K562 (cell line): ENCODE data around the gene SHISAL1. TPM values are rescaled to one million over a fixed set of nuclear protein-coding genes. Genes with fewer than 3 reads are reported as not detected.

Source experiments
- ATAC-seq: fragments of 200-7000 bp; cut with Tn5 transposase; 3 replicates; pipeline ENCODE4 v1.9.1; 2020; ENCODE audit warnings: moderate library complexity
- BruUV-seq: library from RNA; stranded (reverse); fragments of 400-500 nt; replicated peaks from 2 replicates; lab custom pipeline; 2021; lab: Mats Ljungman, UMichigan
- CTCF ChIA-PET: fragments of 300-600 bp; formaldehyde crosslinking; extraction: SDS; loops from one replicate; lab custom pipeline; 2021; ENCODE audit warnings: low intra/inter-chr PET ratio; lab: Yijun Ruan, JAX
- POLR2A ChIA-PET: fragments of 300-600, 350-650 bp; sonication (Branson Sonifier 250); formaldehyde crosslinking; extraction: SDS; loops from one replicate; lab custom pipeline; 2021; ENCODE audit warnings: antibody characterized with exemption, inconsistent platforms; lab: Yijun Ruan, JAX
- DNase-seq, 4 experiments: peaks; one replicate each; pipeline versions ENCODE4 v3.0.0 to v3.0.0-alpha.2; 2011 to 2018; ENCODE audit warnings: low spot score in 3 of 4, mixed read lengths in 3 of 4; ENCODE audit errors: extremely low read depth in 1 of 4
- FAIRE-seq: peaks from 2 replicates; lab custom pipeline; 2011; peaks lifted over from hg19 to GRCh38; lab: Jason Lieb, UNC
- H2AFZ ChIP-seq: 2 replicates; pipeline ENCODE4 v1.6.0; 2011; ENCODE audit warnings: low read depth, low read length, control low read depth, inconsistent platforms
- H3K27ac ChIP-seq: fragments of 200-600 bp; 3 replicates; pipeline ENCODE4 v1.8.0; 2011; ENCODE audit warnings: low read depth, mild to moderate bottlenecking, control low read depth, inconsistent platforms, low read length, moderate library complexity, mixed read lengths; ENCODE audit errors: extremely low read depth
- H3K27me3 ChIP-seq, 2 experiments: fragments of 300-600 bp in 1 of 2; 2 replicates in 1 of 2; 3 replicates in 1 of 2; pipeline versions ENCODE4 v1.6.0 to v1.8.0; 2011; ENCODE audit warnings: inconsistent platforms in 2 of 2, low read length in 2 of 2, mild to moderate bottlenecking in 1 of 2, mixed read lengths in 1 of 2, moderate library complexity in 1 of 2; ENCODE audit not compliant: control insufficient read depth in 2 of 2, insufficient read depth in 2 of 2
- H3K36me3 ChIP-seq: fragments of 300-600 bp; 3 replicates; pipeline ENCODE4 v1.8.0; 2011; ENCODE audit warnings: mild to moderate bottlenecking, low read length, inconsistent platforms; ENCODE audit not compliant: control insufficient read depth, insufficient read depth
- H3K4me1 ChIP-seq, 2 experiments: fragments of 200-600 bp in 1 of 2; replicated peaks in 1 of 2; 2 replicates in 1 of 2; 3 replicates in 1 of 2; pipeline versions ENCODE4 v1.5.1 to v1.8.0; 2011; ENCODE audit warnings: inconsistent platforms in 2 of 2, low read length in 2 of 2, mild to moderate bottlenecking in 1 of 2, mixed read lengths in 1 of 2, moderate library complexity in 1 of 2; ENCODE audit not compliant: control insufficient read depth in 2 of 2, insufficient read depth in 2 of 2
- H3K4me2 ChIP-seq: 2 replicates; pipeline ENCODE4 v1.6.1; 2011; ENCODE audit warnings: low read length, control low read depth, inconsistent platforms, mixed read lengths; ENCODE audit not compliant: insufficient read depth
- H3K4me3 ChIP-seq: fragments of 200-600 bp; sonication (generic), shearing (Covaris generic); 2 replicates; pipeline ENCODE4 v1.5.1; 2016; ENCODE audit warnings: control low read depth, inconsistent platforms
- H3K79me2 ChIP-seq: fragments of 200-600 bp; 3 replicates; pipeline ENCODE4 v1.8.0; 2011; ENCODE audit warnings: low read length, inconsistent platforms; ENCODE audit not compliant: control insufficient read depth, insufficient read depth
- H3K9ac ChIP-seq, 2 experiments: 2 replicates each; pipeline versions ENCODE4 v1.6.0 to v1.6.1; 2011; ENCODE audit warnings: low read depth in 2 of 2, low read length in 2 of 2, control low read depth in 1 of 2, inconsistent platforms in 1 of 2, mild to moderate bottlenecking in 1 of 2, mixed read lengths in 1 of 2; ENCODE audit not compliant: insufficient read depth in 1 of 2
- H3K9me1 ChIP-seq: one replicate; pipeline ENCODE4 v1.6.0; 2011; ENCODE audit warnings: inconsistent platforms, mild to moderate bottlenecking, low read length, moderate library complexity; ENCODE audit not compliant: control insufficient read depth, insufficient read depth
- H3K9me3 ChIP-seq: replicated peaks from 2 replicates; pipeline ENCODE4 v1.5.1; 2011; ENCODE audit warnings: low read depth, low read length, inconsistent platforms; ENCODE audit not compliant: control insufficient read depth, insufficient read depth
- H4K20me1 ChIP-seq: replicated peaks from 2 replicates; pipeline ENCODE4 v1.6.1; 2011; ENCODE audit warnings: low read length, inconsistent platforms, mixed read lengths; ENCODE audit not compliant: control insufficient read depth, insufficient read depth
- CBFB ChIP-seq: sonication (generic); formaldehyde crosslinking; IDR thresholded peaks from 2 replicates; pipeline ENCODE4 v1.4.0; 2020; ENCODE audit warnings: mild to moderate bottlenecking, missing genetic modification reagents
- ELK1 ChIP-seq: sonication (generic); formaldehyde crosslinking; IDR thresholded peaks from 2 replicates; pipeline ENCODE4 v1.8.1; 2022; ENCODE audit warnings: missing genetic modification reagents
- MTA1 ChIP-seq: fragments of 450-650 bp; IDR thresholded peaks from 2 replicates; pipeline ENCODE4 v1.6.1; 2017; ENCODE audit warnings: borderline replicate concordance
- POLR2G ChIP-seq: fragments of 200-400 bp; formaldehyde crosslinking; IDR thresholded peaks from 2 replicates; pipeline ENCODE4 v1.6.1; 2017; ENCODE audit warnings: low read depth, mild to moderate bottlenecking, antibody characterized with exemption, low read length, moderate library complexity
- POLR2H ChIP-seq: IDR thresholded peaks from 2 replicates; pipeline ENCODE4 v1.6.1; 2016; ENCODE audit warnings: missing genetic modification characterization, low read depth, mild to moderate bottlenecking, control low read depth, missing compliant biosample characterization, moderate library complexity
- POU5F1 ChIP-seq: fragments of 150-350 bp; IDR thresholded peaks from 2 replicates; pipeline ENCODE4 v1.6.1; 2014; ENCODE audit warnings: borderline replicate concordance, low read length, low read depth, mild to moderate bottlenecking; ENCODE audit not compliant: partially characterized antibody
- SIN3A ChIP-seq, 2 experiments: fragments of 150-350 bp in 1 of 2; IDR thresholded peaks; 2 replicates each; pipeline ENCODE4 v1.6.1; 2011 to 2016; ENCODE audit warnings: borderline replicate concordance in 2 of 2, low read depth in 2 of 2, low read length in 2 of 2, mild to moderate bottlenecking in 2 of 2, moderate library complexity in 2 of 2; ENCODE audit not compliant: control insufficient read depth in 1 of 2
- WGBS: fragments of 100-300 bp; shearing (Covaris generic); methylation state at CpG from one replicate; pipeline ENCODE4 v1.1.6; 2016; ENCODE audit warnings: low coverage, mixed read lengths; ENCODE audit not compliant: insufficient coverage; ENCODE audit errors: missing lambda C conversion rate; 5-methylcytosine and 5-hydroxymethylcytosine counted together
- in situ Hi-C: fragments of 300-500 bp; cut with MboI; formaldehyde crosslinking; loops from 4 replicates; pipeline ENCODE4 v1.15.0; 2018; ENCODE audit warnings: inconsistent platforms, mixed read lengths
- intact Hi-C: fragments of 100-400 bp; cut with micrococcal nuclease; formaldehyde crosslinking; loops from 2 replicates; pipeline ENCODE4 v1.14.2; 2022
- polyA plus RNA-seq, 8 experiments: library from polyadenylated mRNA; depleted of rRNA in 4 of 8; stranded (reverse) in 5 of 8; unstranded in 3 of 8; fragments of >200 nt; fragmentation: Nextera tagmentation in 2 of 8; fragmentation: Illumina TruSeq in 1 of 8; extraction: Ambion mirVana in 2 of 8; extraction: Trizol in 1 of 8; gene quantifications; 2 replicates each; pipeline versions ENCODE4 v1.2.1 to v1.2.3, GENCODE V29; 2011 to 2014; ENCODE audit warnings: inconsistent platforms in 1 of 8, missing spikeins in 1 of 8
- total RNA-seq, 7 experiments: library from RNA; depleted of rRNA in 6 of 7; stranded (reverse); fragments of >200 nt in 6 of 7; fragmentation: Illumina TruSeq in 2 of 7; extraction: Trizol in 2 of 7; gene quantifications; 2 replicates each; pipeline versions ENCODE4 v1.2.1 to v1.2.3, GENCODE V29; 2011 to 2021; ENCODE audit warnings: low replicate concordance in 1 of 7
- TF ChIP-seq, protein P1 (sequence below): IDR thresholded peaks from 3 replicates; pipeline ENCODE4 v1.6.1; 2011; ENCODE audit warnings: borderline replicate concordance, mild to moderate bottlenecking, moderate library complexity; ENCODE audit not compliant: insufficient read length; ENCODE audit errors: extremely low read depth

The SHISAL1 gene
- total and polyA plus RNA-seq, 9 of the 15 experiments (the other 6 are each of a cell fraction or from before 2014, with no cell fraction given), result not detected

DNA sequence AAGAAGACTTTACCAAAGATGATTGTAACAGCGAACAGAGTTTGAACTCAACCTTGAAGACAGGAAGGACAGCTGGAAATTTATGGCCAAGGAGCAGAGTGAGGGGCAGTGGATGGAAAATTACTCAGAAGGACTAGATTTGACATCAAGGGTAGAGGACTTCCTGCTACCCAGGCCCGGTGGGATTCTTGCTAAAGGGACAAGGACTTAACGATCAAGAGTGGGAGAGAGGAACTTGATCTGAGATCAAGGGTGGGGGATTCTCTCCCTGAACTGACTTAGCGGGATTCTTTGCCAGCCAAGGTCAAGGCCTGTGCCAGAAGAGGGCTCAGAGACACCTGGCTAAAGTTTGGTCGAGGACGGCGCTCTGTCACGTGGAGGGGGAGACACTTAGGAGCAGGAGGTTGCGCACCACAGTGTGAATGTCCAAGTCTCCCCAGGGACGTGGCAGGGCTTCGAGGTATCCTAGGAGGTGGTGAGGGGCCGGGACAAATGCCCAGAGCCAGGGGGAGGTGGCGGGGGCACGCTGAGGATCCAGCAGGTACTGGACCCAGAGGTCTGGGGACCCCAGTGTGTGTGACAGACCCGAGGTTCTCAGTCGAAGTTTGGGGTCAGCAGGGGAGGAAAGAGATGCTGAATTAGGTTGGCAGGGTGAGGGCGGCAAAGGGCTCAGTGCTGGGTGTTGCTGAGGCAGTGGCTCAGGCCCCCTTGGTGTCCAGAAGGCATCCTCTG is 46.1 kb upstream of the SHISAL1 start:
- H3K9ac ChIP-seq, result no peak overlapping the region
- no peak overlapping the region for H3K4me2 ChIP-seq
- ATAC-seq (no peak), DNase-seq (no peak), FAIRE-seq (no peak)
- intact Hi-C loops, result no loop called here
- TF ChIP-seq MTA1, result no peak
- TF ChIP-seq POLR2G, result no peak
- TF ChIP-seq, protein P1, sequence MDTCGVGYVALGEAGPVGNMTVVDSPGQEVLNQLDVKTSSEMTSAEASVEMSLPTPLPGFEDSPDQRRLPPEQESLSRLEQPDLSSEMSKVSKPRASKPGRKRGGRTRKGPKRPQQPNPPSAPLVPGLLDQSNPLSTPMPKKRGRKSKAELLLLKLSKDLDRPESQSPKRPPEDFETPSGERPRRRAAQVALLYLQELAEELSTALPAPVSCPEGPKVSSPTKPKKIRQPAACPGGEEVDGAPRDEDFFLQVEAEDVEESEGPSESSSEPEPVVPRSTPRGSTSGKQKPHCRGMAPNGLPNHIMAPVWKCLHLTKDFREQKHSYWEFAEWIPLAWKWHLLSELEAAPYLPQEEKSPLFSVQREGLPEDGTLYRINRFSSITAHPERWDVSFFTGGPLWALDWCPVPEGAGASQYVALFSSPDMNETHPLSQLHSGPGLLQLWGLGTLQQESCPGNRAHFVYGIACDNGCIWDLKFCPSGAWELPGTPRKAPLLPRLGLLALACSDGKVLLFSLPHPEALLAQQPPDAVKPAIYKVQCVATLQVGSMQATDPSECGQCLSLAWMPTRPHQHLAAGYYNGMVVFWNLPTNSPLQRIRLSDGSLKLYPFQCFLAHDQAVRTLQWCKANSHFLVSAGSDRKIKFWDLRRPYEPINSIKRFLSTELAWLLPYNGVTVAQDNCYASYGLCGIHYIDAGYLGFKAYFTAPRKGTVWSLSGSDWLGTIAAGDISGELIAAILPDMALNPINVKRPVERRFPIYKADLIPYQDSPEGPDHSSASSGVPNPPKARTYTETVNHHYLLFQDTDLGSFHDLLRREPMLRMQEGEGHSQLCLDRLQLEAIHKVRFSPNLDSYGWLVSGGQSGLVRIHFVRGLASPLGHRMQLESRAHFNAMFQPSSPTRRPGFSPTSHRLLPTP, result no peak
- TF ChIP-seq POLR2H (tag), result no peak
- TF ChIP-seq POU5F1, result no peak
- TF ChIP-seq CBFB, result no peak
- no peak for TF ChIP-seq SIN3A (IDR thresholded peaks at IDR 0.05; ENCODE audit: borderline replicate concordance in 2 of 2, control insufficient read depth in 1 of 2, low read depth in 2 of 2, low read length in 2 of 2)
- TF ChIP-seq ELK1 (CRISPR knock-in tag), result no peak
- POLR2A ChIA-PET, result interaction anchor here (0.7 kb wide), 1 partner anchor 71 kb away, joined by 3 read pairs; no protein-coding TSS in a partner anchor
- H3K9me3 ChIP-seq, result no peaks in the 10 kb centered on the region
- H3K4me3 ChIP-seq, result no peak overlapping the region
- H3K27ac ChIP-seq, result no peak overlapping the region
- 7% methylated on average over 9 of the region's 17 CpGs for WGBS
- in situ Hi-C loops, result no loop called here
- no TSS peak for BruUV-seq
- peaks cover 0 to 42% of the 10 kb centered on the region in 2 experiments; a peak in 3 of 5 replicates for H3K27me3 ChIP-seq
- H3K9me1 ChIP-seq, result no peaks in the 10 kb centered on the region
- H2AFZ ChIP-seq, result no peak overlapping the region
- no peaks in the 10 kb centered on the region for H3K79me2 ChIP-seq
- no peaks in the 10 kb centered on the region for H3K36me3 ChIP-seq
- CTCF ChIA-PET, result no interaction called here
- H3K4me1 ChIP-seq, result no peaks in the 10 kb centered on the region; a peak in 1 of 5 replicates
- H4K20me1 ChIP-seq, result peaks cover 5% of the 10 kb centered on the region; the same call in 1 of the 2 replicates
